H1 (cell line): Measurements from ENCODE around the gene ACP4. TPM values are rescaled to one million over a fixed set of nuclear protein-coding genes. Genes with fewer than 3 reads are reported as not detected.

Experiments used
- CTCF ChIA-PET: fragments of 300-600 bp; sonication (Branson Sonifier 250); formaldehyde crosslinking; loops from one replicate; lab custom pipeline; 2021; ENCODE audit not compliant: partially characterized antibody; lab: Charles Lee
- POLR2A ChIA-PET: fragments of 300-600 bp; sonication (Branson Sonifier 250); formaldehyde crosslinking; loops from one replicate; lab custom pipeline; 2021; ENCODE audit warnings: inconsistent platforms; ENCODE audit not compliant: partially characterized antibody; lab: Charles Lee
- DNase-seq, 2 experiments: peaks; one replicate each; pipeline versions ENCODE4 v3.0.0 to v3.0.0-alpha.2; 2010 to 2022; ENCODE audit warnings: low spot score in 2 of 2, low read depth in 1 of 2, mixed read lengths in 1 of 2
- FAIRE-seq: peaks from 2 replicates; lab custom pipeline; 2011; peaks lifted over from hg19 to GRCh38; lab: Jason Lieb, UNC
- H2AFZ ChIP-seq: 2 replicates; pipeline ENCODE4 v1.8.1; 2012; ENCODE audit warnings: low read length, inconsistent platforms
- H2AK5ac ChIP-seq: 2 replicates; pipeline ENCODE4 v1.6.1; 2013; ENCODE audit warnings: low read depth, low read length
- H2BK120ac ChIP-seq: replicated peaks from 2 replicates; pipeline ENCODE3; 2013; ENCODE audit warnings: low read depth, low read length, inconsistent platforms
- H2BK12ac ChIP-seq: 2 replicates; pipeline ENCODE4 v1.6.1; 2013; ENCODE audit warnings: low read depth, low read length
- H2BK15ac ChIP-seq: 2 replicates; pipeline ENCODE4 v1.6.1; 2013; ENCODE audit warnings: low read length
- H2BK20ac ChIP-seq: 2 replicates; pipeline ENCODE4 v1.6.1; 2013; ENCODE audit warnings: low read length
- H2BK5ac ChIP-seq: 2 replicates; pipeline ENCODE4 v1.6.1; 2013; ENCODE audit warnings: low read depth, low read length
- H3K14ac ChIP-seq: 2 replicates; pipeline ENCODE4 v1.6.1; 2013; ENCODE audit warnings: inconsistent platforms; ENCODE audit not compliant: insufficient read length
- H3K18ac ChIP-seq: 2 replicates; pipeline ENCODE4 v1.6.1; 2013; ENCODE audit warnings: low read length; ENCODE audit errors: extremely low read depth
- H3K23ac ChIP-seq: 2 replicates; pipeline ENCODE4 v1.6.1; 2013; ENCODE audit warnings: inconsistent platforms; ENCODE audit not compliant: insufficient read length
- H3K23me2 ChIP-seq: 2 replicates; pipeline ENCODE4 v1.6.1; 2013; ENCODE audit warnings: low read depth, low read length
- H3K27ac ChIP-seq: 2 replicates; pipeline ENCODE4 v1.6.1; 2011; ENCODE audit warnings: low read depth, low read length, inconsistent platforms
- H3K27me3 ChIP-seq, 4 experiments: replicated peaks in 1 of 4; 1 replicate in 1 of 4; 2 replicates in 3 of 4; pipeline versions ENCODE4 v1.6.1 to v1.8.1; 2011 to 2013; ENCODE audit warnings: low read length in 3 of 4, mild to moderate bottlenecking in 3 of 4, inconsistent platforms in 2 of 4, mixed read lengths in 2 of 4, moderate library complexity in 1 of 4; ENCODE audit not compliant: control insufficient read depth in 3 of 4, insufficient read depth in 3 of 4; ENCODE audit errors: extremely low read depth in 1 of 4
- H3K36me3 ChIP-seq, 4 experiments: 2 replicates each; pipeline versions ENCODE4 v1.6.1 to v1.8.1; 2011 to 2013; ENCODE audit warnings: mild to moderate bottlenecking in 4 of 4, low read length in 3 of 4, moderate library complexity in 2 of 4, control low read depth in 1 of 4, inconsistent platforms in 1 of 4; ENCODE audit not compliant: insufficient read depth in 4 of 4, control insufficient read depth in 2 of 4
- H3K4ac ChIP-seq: replicated peaks from 2 replicates; pipeline ENCODE3; 2013; ENCODE audit warnings: low read length, low read depth, mixed read lengths, inconsistent platforms; ENCODE audit not compliant: insufficient read length
- H3K4me1 ChIP-seq, 4 experiments: replicated peaks in 1 of 4; 1 replicate in 1 of 4; 2 replicates in 3 of 4; pipeline versions ENCODE4 v1.6.1 to v1.8.1; 2011 to 2013; ENCODE audit warnings: low read length in 3 of 4, inconsistent platforms in 2 of 4, mixed read lengths in 1 of 4; ENCODE audit not compliant: insufficient read depth in 4 of 4, control insufficient read depth in 3 of 4
- H3K4me2 ChIP-seq, 2 experiments: 2 replicates each; pipeline versions ENCODE4 v1.6.1 to v1.8.1; 2011 to 2013; ENCODE audit warnings: low read depth in 2 of 2, low read length in 2 of 2, control low read depth in 1 of 2, inconsistent platforms in 1 of 2, mild to moderate bottlenecking in 1 of 2; ENCODE audit not compliant: insufficient read depth in 1 of 2
- H3K4me3 ChIP-seq, 4 experiments: fragments of 200-600, 300-600 bp in 1 of 4; sonication (generic), shearing (Covaris generic), sonication (Bioruptor Twin) in 1 of 4; 2 replicates each; pipeline versions ENCODE4 v1.5.1 to v1.8.1; 2011 to 2016; ENCODE audit warnings: low read length in 4 of 4, low read depth in 3 of 4, control low read depth in 2 of 4, inconsistent platforms in 2 of 4, mild to moderate bottlenecking in 2 of 4, mixed read lengths in 1 of 4, moderate library complexity in 1 of 4; ENCODE audit not compliant: insufficient read depth in 2 of 4; ENCODE audit errors: extremely low read depth in 1 of 4
- H3K56ac ChIP-seq: replicated peaks from 2 replicates; pipeline ENCODE3; 2013; ENCODE audit warnings: low read depth, mild to moderate bottlenecking, mixed read lengths, low read length, inconsistent platforms; ENCODE audit not compliant: insufficient read length
- H3K79me1 ChIP-seq: 2 replicates; pipeline ENCODE4 v1.6.1; 2013; ENCODE audit warnings: low read depth, low read length, control low read depth
- H3K79me2 ChIP-seq, 2 experiments: 2 replicates each; pipeline versions ENCODE4 v1.6.1 to v1.8.1; 2012 to 2013; ENCODE audit warnings: low read length in 2 of 2, mild to moderate bottlenecking in 2 of 2, inconsistent platforms in 1 of 2; ENCODE audit not compliant: insufficient read depth in 2 of 2, control insufficient read depth in 1 of 2
- H3K9ac ChIP-seq, 4 experiments: replicated peaks in 1 of 4; 1 replicate in 1 of 4; 2 replicates in 3 of 4; pipeline versions ENCODE4 v1.6.1 to v1.8.1; 2011 to 2013; ENCODE audit warnings: low read depth in 3 of 4, low read length in 3 of 4, control low read depth in 2 of 4, mild to moderate bottlenecking in 2 of 4, moderate library complexity in 2 of 4, inconsistent platforms in 1 of 4; ENCODE audit errors: extremely low read depth in 1 of 4
- H3K9me3 ChIP-seq, 2 experiments: 2 replicates each; pipeline versions ENCODE4 v1.6.1 to v1.8.1; 2012 to 2013; ENCODE audit warnings: mild to moderate bottlenecking in 2 of 2, moderate library complexity in 2 of 2, control low read depth in 1 of 2, inconsistent platforms in 1 of 2, low read depth in 1 of 2, low read length in 1 of 2, mixed read lengths in 1 of 2; ENCODE audit not compliant: insufficient read depth in 2 of 2
- H4K20me1 ChIP-seq, 2 experiments: replicated peaks in 1 of 2; 2 replicates each; pipeline versions ENCODE3 to v1.8.1; 2011 to 2013; ENCODE audit warnings: inconsistent platforms in 2 of 2, low read length in 2 of 2, mild to moderate bottlenecking in 1 of 2; ENCODE audit not compliant: insufficient read depth in 2 of 2, control insufficient read depth in 1 of 2
- H4K5ac ChIP-seq: 2 replicates; pipeline ENCODE4 v1.6.1; 2013; ENCODE audit warnings: low read length, low read depth, mixed read lengths, inconsistent platforms; ENCODE audit not compliant: insufficient read length
- H4K8ac ChIP-seq: 2 replicates; pipeline ENCODE4 v1.8.0; 2013; ENCODE audit warnings: mild to moderate bottlenecking, moderate library complexity, low read length, inconsistent platforms; ENCODE audit not compliant: insufficient read depth; ENCODE audit errors: extremely low read depth
- H4K91ac ChIP-seq: replicated peaks from 2 replicates; pipeline ENCODE3; 2013; ENCODE audit warnings: low read length, mixed read lengths, inconsistent platforms; ENCODE audit not compliant: insufficient read length
- PHF8 ChIP-seq: fragments of 200-600 bp; sonication (generic); conservative IDR thresholded peaks from 2 replicates; pipeline ENCODE4 v1.7.1; 2012; ENCODE audit warnings: low read depth, mild to moderate bottlenecking, inconsistent platforms, low read length, moderate library complexity
- POLR2A ChIP-seq, 2 experiments: IDR thresholded peaks; 1 replicate in 1 of 2; 2 replicates in 1 of 2; pipeline ENCODE4 v1.6.1; 2011; ENCODE audit warnings: low read depth in 2 of 2, low read length in 2 of 2, mild to moderate bottlenecking in 2 of 2; ENCODE audit errors: control extremely low read depth in 1 of 2
- WGBS, 2 experiments: shearing (Covaris generic) in 1 of 2; methylation state at CpG; one replicate each; pipeline versions ENCODE4 v1.1.6 to v1.1.7; 2013 to 2015; ENCODE audit warnings: low lambda C conversion rate in 2 of 2, mixed read lengths in 2 of 2, inconsistent platforms in 1 of 2, low coverage in 1 of 2, missing lambda C conversion rate in 1 of 2; ENCODE audit not compliant: insufficient replicate concordance in 2 of 2, insufficient coverage in 1 of 2, insufficient read length in 1 of 2; ENCODE audit errors: extremely low coverage in 1 of 2, missing lambda C conversion rate in 1 of 2; 5-methylcytosine and 5-hydroxymethylcytosine counted together
- polyA plus RNA-seq, 7 experiments: library from polyadenylated mRNA; depleted of rRNA in 3 of 7; stranded (reverse) in 5 of 7; unstranded in 2 of 7; fragments of >200 nt in 5 of 7; fragments of 200-250 nt in 2 of 7; gene quantifications; 1 replicate in 5 of 7; 2 replicates in 1 of 7; 4 replicates in 1 of 7; pipeline versions ENCODE4 v1.2.1 to v1.2.3, GENCODE V29; 2011 to 2013; ENCODE audit warnings: missing spikeins in 2 of 7, mixed read lengths in 2 of 7
- total RNA-seq: library from RNA; stranded (reverse); fragmentation: NEBNext Ultra II Directional; extraction: Animal tissue kit (Norgen Biotek cat#: 25700); gene quantifications from 2 replicates; pipeline ENCODE4 v1.2.1, GENCODE V29; 2021
- TF ChIP-seq, protein P1 (sequence below): IDR thresholded peaks from 2 replicates; pipeline ENCODE4 v1.6.1; 2012; ENCODE audit warnings: low read length, inconsistent platforms

Gene ACP4
- total and polyA plus RNA-seq, 2 of the 8 experiments (the other 6 are each of a cell fraction or from before 2014, with no cell fraction given): not detected

DNA sequence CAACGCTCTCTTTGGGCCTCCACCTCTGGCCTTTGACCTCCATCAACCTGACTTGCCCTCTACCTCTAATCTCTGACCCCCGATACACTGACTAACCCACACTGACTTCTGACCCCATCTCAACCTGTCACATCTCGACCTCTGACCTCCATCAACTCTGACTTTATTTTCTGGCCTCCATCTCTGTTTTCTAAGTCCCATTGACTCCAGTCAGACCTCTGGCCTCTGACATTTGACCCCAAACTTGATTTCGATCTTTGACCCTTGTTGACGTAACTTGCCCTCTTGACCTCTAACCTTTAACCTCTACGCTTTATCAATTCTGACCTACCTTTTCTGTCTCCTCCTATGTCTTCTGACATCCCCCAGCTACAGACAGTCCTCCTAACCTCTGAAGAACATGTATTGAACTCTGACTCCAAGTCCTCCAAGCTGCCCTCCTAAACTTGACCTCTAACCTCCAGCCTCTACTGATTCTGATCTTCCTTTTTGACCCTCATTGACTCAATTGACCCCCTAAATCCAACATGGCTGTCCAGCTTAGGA is 780 bp downstream of the ACP4 start:
- FAIRE-seq (no peak), DNase-seq (no peak)
- Histone ChIP-seq H3K23ac (no peak overlapping the region), H2BK120ac (no peak overlapping the region), H3K18ac (no peak overlapping the region), H4K5ac (no peak overlapping the region), H3K79me2 (no peaks in the 10 kb centered on the region), H3K27me3 (peaks cover 0 to under 1% (median 0%) of the 10 kb centered on the region in 4 experiments; a peak in 1 of 7 replicates), H2AFZ (no peak overlapping the region), H3K9me3 (no peaks in the 10 kb centered on the region), H3K36me3 (peaks cover 0 to 3% (median 0%) of the 10 kb centered on the region in 4 experiments; a peak in 1 of 8 replicates), H3K14ac (no peak overlapping the region), H4K8ac (no peak overlapping the region; the same call in 1 of the 2 replicates), H3K27ac (no peak overlapping the region), H4K20me1 (peaks cover 11 to 13% of the 10 kb centered on the region in 2 experiments), H4K91ac (no peak overlapping the region), H3K4me2 (no peak overlapping the region), H3K79me1 (no peaks in the 10 kb centered on the region), H2BK15ac (no peak overlapping the region), H2BK20ac (no peak overlapping the region), H2BK12ac (no peak overlapping the region), H2AK5ac (no peak overlapping the region; the same call in 1 of the 2 replicates), H3K4me1 (peaks cover 0 to 14% (median 4%) of the 10 kb centered on the region in 4 experiments; a peak in 5 of 7 replicates), H3K9ac (no peak overlapping the region), H3K4ac (no peak overlapping the region), H3K56ac (peak overlapping the region; percentile 13), H3K4me3 (no peak overlapping the region), H3K23me2 (no peaks in the 10 kb centered on the region; the same call in 1 of the 2 replicates), H2BK5ac (no peak overlapping the region)
- CTCF ChIA-PET: interaction anchor here (1.1 to 3.2 kb wide), 2 partner anchors 7 to 64 kb away, joined by 3 to 12 read pairs; partner anchors contain the start of gene KLK3
- TF ChIP-seq POLR2A (IDR thresholded peaks at IDR 0.05; ENCODE audit: control extremely low read depth in 1 of 2, low read depth in 2 of 2, low read length in 2 of 2) (peak; percentile 24 to 28; a peak in 1 of 3 replicates), PHF8 (no peak)
- TF ChIP-seq, protein P1, sequence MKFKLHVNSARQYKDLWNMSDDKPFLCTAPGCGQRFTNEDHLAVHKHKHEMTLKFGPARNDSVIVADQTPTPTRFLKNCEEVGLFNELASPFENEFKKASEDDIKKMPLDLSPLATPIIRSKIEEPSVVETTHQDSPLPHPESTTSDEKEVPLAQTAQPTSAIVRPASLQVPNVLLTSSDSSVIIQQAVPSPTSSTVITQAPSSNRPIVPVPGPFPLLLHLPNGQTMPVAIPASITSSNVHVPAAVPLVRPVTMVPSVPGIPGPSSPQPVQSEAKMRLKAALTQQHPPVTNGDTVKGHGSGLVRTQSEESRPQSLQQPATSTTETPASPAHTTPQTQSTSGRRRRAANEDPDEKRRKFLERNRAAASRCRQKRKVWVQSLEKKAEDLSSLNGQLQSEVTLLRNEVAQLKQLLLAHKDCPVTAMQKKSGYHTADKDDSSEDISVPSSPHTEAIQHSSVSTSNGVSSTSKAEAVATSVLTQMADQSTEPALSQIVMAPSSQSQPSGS: peak; percentile 49; the same call in 1 of the 2 replicates
- WGBS, 2 experiments: 89% methylated on average over 6 of the region's 6 CpGs; no CpG with 5 or more reads in 1 of the 2 experiments
- POLR2A ChIA-PET: interaction anchor here (0.9 to 15.0 kb wide), 8 partner anchors 10 to 223 kb away, joined by 3 to 275 read pairs (median 18); partner anchors contain the start of gene KLK1
